SK-N-SH (cell line): ENCODE results near the gene IL4R. TPM values are rescaled to one million over a fixed set of nuclear protein-coding genes. Genes with fewer than 3 reads are reported as not detected.

Experiments
- CTCF ChIA-PET: fragments of 300-600, 350-600 bp; formaldehyde crosslinking; extraction: SDS; loops from one replicate; lab custom pipeline; 2021; lab: Yijun Ruan, JAX
- POLR2A ChIA-PET: fragments of 350-600 bp; sonication (Branson Sonifier 250); formaldehyde crosslinking; extraction: SDS; loops from one replicate; lab custom pipeline; 2020; ENCODE audit warnings: antibody characterized with exemption, inconsistent platforms; lab: Yijun Ruan, JAX
- DNase-seq: peaks from one replicate; pipeline ENCODE4 v3.0.0; 2012
- H2AFZ ChIP-seq: fragments of 200-600 bp; sonication (generic); 2 replicates; pipeline ENCODE4 v1.8.1; 2016; ENCODE audit warnings: antibody characterized with exemption, mild to moderate bottlenecking, low read depth
- H3F3A ChIP-seq: fragments of 200-600 bp; sonication (generic); replicated peaks from 2 replicates; pipeline ENCODE3; 2016; ENCODE audit warnings: antibody characterized with exemption, mild to moderate bottlenecking; ENCODE audit not compliant: insufficient read depth
- H3K27ac ChIP-seq, 2 experiments: fragments of 200-500 bp in 1 of 2; fragments of 200-600 bp in 1 of 2; sonication (Bioruptor generic) in 1 of 2; sonication (generic), shearing (Covaris generic) in 1 of 2; 2 replicates each; pipeline versions ENCODE4 v1.5.1 to v1.6.1; 2014 to 2016; ENCODE audit warnings: low read depth in 2 of 2, inconsistent platforms in 1 of 2, low read length in 1 of 2, mild to moderate bottlenecking in 1 of 2, mixed read lengths in 1 of 2
- H3K27me3 ChIP-seq: fragments of 200-600 bp; sonication (generic), shearing (Covaris generic); 2 replicates; pipeline ENCODE4 v1.6.1; 2016; ENCODE audit warnings: mixed run types; ENCODE audit not compliant: insufficient read depth
- H3K36me3 ChIP-seq, 2 experiments: fragments of 200-500 bp in 1 of 2; fragments of 200-600 bp in 1 of 2; sonication (Bioruptor generic) in 1 of 2; sonication (generic) in 1 of 2; replicated peaks in 1 of 2; 2 replicates each; pipeline versions ENCODE3 to v1.5.1; 2014 to 2016; ENCODE audit warnings: low read length in 1 of 2, mild to moderate bottlenecking in 1 of 2; ENCODE audit not compliant: insufficient read depth in 2 of 2, control insufficient read depth in 1 of 2
- H3K4me1 ChIP-seq, 2 experiments: fragments of 200-500 bp in 1 of 2; fragments of 200-600 bp in 1 of 2; sonication (Bioruptor generic) in 1 of 2; sonication (generic), shearing (Covaris generic) in 1 of 2; 2 replicates each; pipeline versions ENCODE4 v1.5.1 to v1.6.1; 2014 to 2016; ENCODE audit warnings: low read depth in 1 of 2, low read length in 1 of 2, mixed run types in 1 of 2; ENCODE audit not compliant: insufficient read depth in 2 of 2, control insufficient read depth in 1 of 2
- H3K4me2 ChIP-seq: fragments of 200-600 bp; sonication (generic), shearing (Covaris generic); 2 replicates; pipeline ENCODE4 v1.6.1; 2017; ENCODE audit warnings: mixed run types
- H3K4me3 ChIP-seq, 2 experiments: fragments of 200-500 bp in 1 of 2; fragments of 200-600 bp in 1 of 2; sonication (Bioruptor generic) in 1 of 2; sonication (generic), shearing (Covaris generic) in 1 of 2; 2 replicates each; pipeline versions ENCODE4 v1.5.1 to v1.8.1; 2014 to 2016; ENCODE audit warnings: low read depth in 2 of 2, inconsistent platforms in 1 of 2, low read length in 1 of 2, mild to moderate bottlenecking in 1 of 2, mixed read lengths in 1 of 2, moderate library complexity in 1 of 2
- H3K79me2 ChIP-seq: fragments of 200-600 bp; sonication (generic); 2 replicates; pipeline ENCODE4 v1.8.1; 2017; ENCODE audit warnings: mild to moderate bottlenecking; ENCODE audit not compliant: insufficient read depth
- H3K9ac ChIP-seq: fragments of 200-600 bp; sonication (generic); 2 replicates; pipeline ENCODE4 v1.6.1; 2017; ENCODE audit warnings: mixed run types
- H3K9me2 ChIP-seq: fragments of 200-600 bp; sonication (generic); 2 replicates; pipeline ENCODE4 v1.6.1; 2017; ENCODE audit warnings: mixed run types
- H3K9me3 ChIP-seq: fragments of 200-600 bp; sonication (generic); 2 replicates; pipeline ENCODE4 v1.6.1; 2017; ENCODE audit warnings: mixed run types, mild to moderate bottlenecking, moderate library complexity
- H4K20me1 ChIP-seq: fragments of 200-600 bp; sonication (generic); 2 replicates; pipeline ENCODE4 v1.6.1; 2017; ENCODE audit warnings: mild to moderate bottlenecking, mixed run types; ENCODE audit not compliant: insufficient read depth
- CTCF ChIP-seq: fragments of 200-600 bp; sonication (generic); IDR thresholded peaks from 2 replicates; pipeline ENCODE4 v1.6.1; 2017; ENCODE audit warnings: antibody characterized with exemption, mild to moderate bottlenecking, moderate library complexity
- ELF1 ChIP-seq: IDR thresholded peaks from 2 replicates; pipeline ENCODE4 v1.4.0; 2012
- EZH2phosphoT487 ChIP-seq: fragments of 200-600 bp; sonication (generic); IDR thresholded peaks from 2 replicates; pipeline ENCODE4 v1.6.1; 2017; ENCODE audit warnings: low read depth, mixed run types, mild to moderate bottlenecking, antibody characterized with exemption, moderate library complexity, borderline replicate concordance
- FOXJ3 ChIP-seq: sonication (generic); formaldehyde crosslinking; IDR thresholded peaks from 2 replicates; pipeline ENCODE4 v1.5.1; 2020; ENCODE audit warnings: mild to moderate bottlenecking, missing genetic modification reagents
- IRF3 ChIP-seq: fragments of 150-350 bp; IDR thresholded peaks from 2 replicates; pipeline ENCODE4 v1.6.1; 2016; ENCODE audit warnings: mild to moderate bottlenecking, low read depth, low read length
- MAX ChIP-seq: IDR thresholded peaks from 2 replicates; pipeline ENCODE4 v1.4.0; 2012; ENCODE audit warnings: low read depth
- NFIC ChIP-seq: IDR thresholded peaks from 2 replicates; pipeline ENCODE4 v1.4.0; 2012; ENCODE audit warnings: borderline replicate concordance
- NRF1 ChIP-seq: IDR thresholded peaks from 2 replicates; pipeline ENCODE4 v1.6.1; 2012; ENCODE audit warnings: low read depth, mild to moderate bottlenecking, low read length
- TAF1 ChIP-seq: IDR thresholded peaks from 2 replicates; pipeline ENCODE4 v1.6.1; 2012; ENCODE audit warnings: low read depth, mild to moderate bottlenecking, low read length, moderate library complexity, borderline replicate concordance
- TCF12 ChIP-seq: IDR thresholded peaks from 2 replicates; pipeline ENCODE4 v1.4.0; 2012
- USF1 ChIP-seq: IDR thresholded peaks from 2 replicates; pipeline ENCODE4 v1.4.0; 2012; ENCODE audit warnings: low read depth, borderline replicate concordance
- USF2 ChIP-seq: fragments of 150-350 bp; IDR thresholded peaks from 2 replicates; pipeline ENCODE4 v1.6.1; 2017; ENCODE audit warnings: antibody characterized with exemption, low read length, low read depth, borderline replicate concordance
- WGBS: methylation state at CpG from one replicate; pipeline ENCODE4 v1.1.6; 2017; ENCODE audit warnings: low lambda C conversion rate; 5-methylcytosine and 5-hydroxymethylcytosine counted together
- polyA plus RNA-seq, 3 experiments: library from polyadenylated mRNA; depleted of rRNA; stranded (reverse); fragments of >200 nt; gene quantifications; 2 replicates each; pipeline ENCODE4 v1.2.3, GENCODE V29; 2012

Gene IL4R
- polyA plus RNA-seq, 1 of the 3 experiments (the other 2 are of a cell fraction), result 16.1 TPM

GRCh38 chr16:27314161-27314723 lies 468 bp downstream of the IL4R start:
- H3K36me3 ChIP-seq, result no peaks in the 10 kb centered on the region
- H3K4me1 ChIP-seq, result peaks cover 0 to 10% of the 10 kb centered on the region in 2 experiments; a peak in 3 of 4 replicates
- peaks cover 13% of the 10 kb centered on the region; the same call in 1 of the 2 replicates for H4K20me1 ChIP-seq
- H3K9me2 ChIP-seq, result no peaks in the 10 kb centered on the region
- H3K27ac ChIP-seq, result peak overlapping the region in 1 of 2 experiments; percentile 74; a peak in 2 of 4 replicates
- ChIA-PET POLR2A (no interaction called here), CTCF (no interaction called here)
- peaks cover 53% of the 10 kb centered on the region for H3K79me2 ChIP-seq
- H3K9ac ChIP-seq, result peak overlapping the region; percentile 96
- peak; percentile 39 for DNase-seq
- peak overlapping the region; percentile 97 for H3K4me2 ChIP-seq
- peaks cover 6% of the 10 kb centered on the region for H3F3A ChIP-seq
- 2% methylated on average over 19 of the region's 39 CpGs for WGBS
- no peaks in the 10 kb centered on the region for H3K27me3 ChIP-seq
- no peaks in the 10 kb centered on the region for H3K9me3 ChIP-seq
- TF ChIP-seq TCF12 (no peak), NFIC (peak; percentile 33; the same call in 1 of the 2 replicates), TAF1 (no peak)
- peak overlapping the region; percentile 61 to 88 for H3K4me3 ChIP-seq
- H2AFZ ChIP-seq, result peak overlapping the region; percentile 89; the same call in 1 of the 2 replicates

- ChIA-PET CTCF (no interaction called here), POLR2A (no interaction called here)
- 50% methylated on average over 1 of the region's 2 CpGs for WGBS
- Histone ChIP-seq H3F3A (peaks cover 6% of the 10 kb centered on the region), H3K4me3 (peak overlapping the region in 1 of 2 experiments; percentile 88; a peak in 2 of 4 replicates), H3K9ac (peak overlapping the region; percentile 15; the same call in 1 of the 2 replicates), H3K27ac (peak overlapping the region in 1 of 2 experiments; percentile 12; a peak in 1 of 4 replicates), H2AFZ (no peak overlapping the region), H3K36me3 (peaks cover 0 to 3% of the 10 kb centered on the region in 2 experiments), H3K9me3 (no peaks in the 10 kb centered on the region), H3K4me2 (peak overlapping the region; percentile 97), H3K79me2 (peaks cover 60% of the 10 kb centered on the region), H3K9me2 (no peaks in the 10 kb centered on the region), H4K20me1 (peaks cover 13% of the 10 kb centered on the region; the same call in 1 of the 2 replicates), H3K27me3 (no peaks in the 10 kb centered on the region), H3K4me1 (peaks cover 0 to 10% of the 10 kb centered on the region in 2 experiments; a peak in 3 of 4 replicates)
- TF ChIP-seq ELF1 (no peak), EZH2phosphoT487 (no peak), MAX (no peak), NFIC (no peak), IRF3 (no peak), USF1 (no peak), CTCF (no peak), USF2 (no peak), FOXJ3 (CRISPR knock-in tag) (no peak), NRF1 (no peak)
- no peak for DNase-seq
Measured at GRCh38 chr16:27314986-27315332, 1.2 kb downstream of the IL4R start.
